Neural cell (in vitro differentiated cells): Measurements from ENCODE around the gene PDGFB. TPM values are rescaled to one million over a fixed set of nuclear protein-coding genes. Genes with fewer than 3 reads are reported as not detected.

Experiments
- H2AFZ ChIP-seq: fragments of 200-600, 300-800 bp; sonication (generic), shearing (Covaris generic); 2 replicates; pipeline ENCODE4 v1.6.0; 2014; ENCODE audit warnings: low read depth, mild to moderate bottlenecking, antibody characterized with exemption, low read length, moderate library complexity
- H3F3A ChIP-seq: fragments of 200-600 bp; shearing (Covaris generic); 2 replicates; pipeline ENCODE4 v1.6.1; 2016; ENCODE audit warnings: mild to moderate bottlenecking, moderate library complexity, mixed read lengths, antibody characterized with exemption, low read length; ENCODE audit not compliant: insufficient read depth, poor library complexity, severe bottlenecking
- H3K27ac ChIP-seq: fragments of 200-600, 300-800 bp; sonication (generic), shearing (Covaris generic); 2 replicates; pipeline ENCODE4 v1.5.1; 2014; ENCODE audit warnings: mild to moderate bottlenecking, low read length, moderate library complexity
- H3K27me3 ChIP-seq: fragments of 300-800, 200-600 bp; sonication (generic), shearing (Covaris generic); 2 replicates; pipeline ENCODE4 v1.6.0; 2014; ENCODE audit warnings: mild to moderate bottlenecking, low read depth, low read length, moderate library complexity; ENCODE audit not compliant: insufficient read depth
- H3K36me3 ChIP-seq: fragments of 300-800, 200-600 bp; sonication (generic), shearing (Covaris generic); 2 replicates; pipeline ENCODE4 v1.5.1; 2014; ENCODE audit warnings: mild to moderate bottlenecking, antibody characterized with exemption, low read length, moderate library complexity; ENCODE audit not compliant: insufficient read depth
- H3K4me2 ChIP-seq: fragments of 300-800, 200-600 bp; sonication (generic), shearing (Covaris generic); 2 replicates; pipeline ENCODE4 v1.6.0; 2014; ENCODE audit warnings: mild to moderate bottlenecking, low read length
- H3K4me3 ChIP-seq: fragments of 300-800, 200-600 bp; sonication (generic), shearing (Covaris generic); 2 replicates; pipeline ENCODE4 v1.5.1; 2014; ENCODE audit warnings: mild to moderate bottlenecking, low read length, moderate library complexity
- H3K79me2 ChIP-seq: fragments of 200-600 bp; shearing (Covaris generic); replicated peaks from 2 replicates; pipeline ENCODE4 v1.6.0; 2014; ENCODE audit warnings: mild to moderate bottlenecking, low read length, moderate library complexity; ENCODE audit not compliant: insufficient read depth
- H3K9ac ChIP-seq: fragments of 300-800, 200-600 bp; sonication (generic), shearing (Covaris generic); 2 replicates; pipeline ENCODE4 v1.6.1; 2016; ENCODE audit warnings: mild to moderate bottlenecking, low read length, mixed read lengths
- H3K9me2 ChIP-seq: fragments of 200-600 bp; shearing (Covaris generic); 2 replicates; pipeline ENCODE4 v1.6.1; 2016; ENCODE audit warnings: mild to moderate bottlenecking, low read length, mixed read lengths; ENCODE audit not compliant: insufficient read depth
- H3K9me3 ChIP-seq: fragments of 200-600, 300-800 bp; sonication (generic), shearing (Covaris generic); 2 replicates; pipeline ENCODE4 v1.6.1; 2016; ENCODE audit warnings: mild to moderate bottlenecking, mixed run types, low read length, moderate library complexity, mixed read lengths
- H4K20me1 ChIP-seq: fragments of 200-600 bp; shearing (Covaris generic); 2 replicates; pipeline ENCODE4 v1.6.1; 2016; ENCODE audit warnings: mild to moderate bottlenecking, mixed run types; ENCODE audit not compliant: insufficient read depth
- EP300 ChIP-seq: fragments of 450-650 bp; conservative IDR thresholded peaks from 2 replicates; pipeline ENCODE4 v1.6.1; 2014; ENCODE audit warnings: antibody characterized with exemption, mild to moderate bottlenecking, moderate library complexity; ENCODE audit not compliant: poor library complexity, severe bottlenecking
- EZH2 ChIP-seq: fragments of 200-600, 300-800 bp; shearing (Covaris generic), sonication (generic); IDR thresholded peaks from 2 replicates; pipeline ENCODE4 v1.6.1; 2014; ENCODE audit warnings: antibody characterized with exemption, low read length, borderline replicate concordance, mild to moderate bottlenecking; ENCODE audit not compliant: insufficient read depth, poor library complexity, severe bottlenecking
- MXI1 ChIP-seq: fragments of 450-650 bp; conservative IDR thresholded peaks from 2 replicates; pipeline ENCODE4 v1.6.1; 2014; ENCODE audit warnings: antibody characterized with exemption, mild to moderate bottlenecking; ENCODE audit not compliant: poor library complexity, severe bottlenecking
- POLR2AphosphoS5 ChIP-seq: IDR thresholded peaks from 2 replicates; pipeline ENCODE4 v1.6.1; 2012
- RAD21 ChIP-seq: fragments of 450-650 bp; conservative IDR thresholded peaks from 2 replicates; pipeline ENCODE4 v1.6.1; 2014; ENCODE audit warnings: antibody characterized with exemption, mild to moderate bottlenecking, moderate library complexity
- REST ChIP-seq: IDR thresholded peaks from 2 replicates; pipeline ENCODE4 v1.6.1; 2012; ENCODE audit warnings: borderline replicate concordance
- SMC3 ChIP-seq: fragments of 450-650 bp; conservative IDR thresholded peaks from 2 replicates; pipeline ENCODE4 v1.6.1; 2014; ENCODE audit warnings: antibody characterized with exemption, mild to moderate bottlenecking, moderate library complexity; ENCODE audit not compliant: poor library complexity
- TAF1 ChIP-seq: IDR thresholded peaks from 2 replicates; pipeline ENCODE4 v1.6.1; 2012; ENCODE audit warnings: low read depth
- polyA plus RNA-seq: library from polyadenylated mRNA; depleted of rRNA; stranded (reverse); fragments of >200 nt; gene quantifications from 2 replicates; pipeline ENCODE4 v1.2.3, GENCODE V29; 2014
- TF ChIP-seq, protein P1 (sequence below): fragments of 450-650 bp; IDR thresholded peaks from 2 replicates; pipeline ENCODE4 v1.5.1; 2014; ENCODE audit warnings: antibody characterized with exemption, mild to moderate bottlenecking, moderate library complexity; ENCODE audit not compliant: poor library complexity, severe bottlenecking

PDGFB gene
- polyA plus RNA-seq, 1 donor from 2014 or later = 0.61 TPM

- no peaks in the 10 kb centered on the region for H3K9me2 ChIP-seq
- no peak overlapping the region for H3K4me2 ChIP-seq
- H3K9me3 ChIP-seq = no peaks in the 10 kb centered on the region
- no peak overlapping the region for H3K4me3 ChIP-seq
- H3K27ac ChIP-seq = no peak overlapping the region
- H2AFZ ChIP-seq = no peak overlapping the region
- no peaks in the 10 kb centered on the region for H3K79me2 ChIP-seq
- no peaks in the 10 kb centered on the region for H3F3A ChIP-seq
- no peak overlapping the region for H3K9ac ChIP-seq
- no peaks in the 10 kb centered on the region for H4K20me1 ChIP-seq
- H3K27me3 ChIP-seq = no peaks in the 10 kb centered on the region
- H3K36me3 ChIP-seq = no peaks in the 10 kb centered on the region
- TF ChIP-seq POLR2AphosphoS5 = no peak
- TF ChIP-seq MXI1 = no peak
- TF ChIP-seq RAD21 = no peak
- no peak for TF ChIP-seq TAF1
- TF ChIP-seq EZH2 = no peak
- TF ChIP-seq, protein P1, sequence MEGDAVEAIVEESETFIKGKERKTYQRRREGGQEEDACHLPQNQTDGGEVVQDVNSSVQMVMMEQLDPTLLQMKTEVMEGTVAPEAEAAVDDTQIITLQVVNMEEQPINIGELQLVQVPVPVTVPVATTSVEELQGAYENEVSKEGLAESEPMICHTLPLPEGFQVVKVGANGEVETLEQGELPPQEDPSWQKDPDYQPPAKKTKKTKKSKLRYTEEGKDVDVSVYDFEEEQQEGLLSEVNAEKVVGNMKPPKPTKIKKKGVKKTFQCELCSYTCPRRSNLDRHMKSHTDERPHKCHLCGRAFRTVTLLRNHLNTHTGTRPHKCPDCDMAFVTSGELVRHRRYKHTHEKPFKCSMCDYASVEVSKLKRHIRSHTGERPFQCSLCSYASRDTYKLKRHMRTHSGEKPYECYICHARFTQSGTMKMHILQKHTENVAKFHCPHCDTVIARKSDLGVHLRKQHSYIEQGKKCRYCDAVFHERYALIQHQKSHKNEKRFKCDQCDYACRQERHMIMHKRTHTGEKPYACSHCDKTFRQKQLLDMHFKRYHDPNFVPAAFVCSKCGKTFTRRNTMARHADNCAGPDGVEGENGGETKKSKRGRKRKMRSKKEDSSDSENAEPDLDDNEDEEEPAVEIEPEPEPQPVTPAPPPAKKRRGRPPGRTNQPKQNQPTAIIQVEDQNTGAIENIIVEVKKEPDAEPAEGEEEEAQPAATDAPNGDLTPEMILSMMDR = no peak
- TF ChIP-seq REST = no peak
- TF ChIP-seq SMC3 = no peak
- TF ChIP-seq EP300 = no peak
Measured at GRCh38 chr22:39179401-39179827, 65.4 kb downstream of the PDGFB start.

- H3K36me3 ChIP-seq = no peaks in the 10 kb centered on the region
- TF ChIP-seq TAF1 (no peak), RAD21 (no peak), EZH2 (no peak), REST (no peak), POLR2AphosphoS5 (no peak)
- H3K9me2 ChIP-seq = no peaks in the 10 kb centered on the region
- H3K4me3 ChIP-seq = no peak overlapping the region
- no peak overlapping the region for H2AFZ ChIP-seq
- no peaks in the 10 kb centered on the region for H3K79me2 ChIP-seq
- H3K9me3 ChIP-seq = no peaks in the 10 kb centered on the region
- no peaks in the 10 kb centered on the region for H3F3A ChIP-seq
- no peak overlapping the region for H3K4me2 ChIP-seq
- H3K27me3 ChIP-seq = no peaks in the 10 kb centered on the region
- H3K27ac ChIP-seq = no peak overlapping the region
- H4K20me1 ChIP-seq = no peaks in the 10 kb centered on the region
- H3K9ac ChIP-seq = no peak overlapping the region
Measured at GRCh38 chr22:39178206-39179111, 66.3 kb downstream of the PDGFB start.
